H1 (cell line): ENCODE measurements around the gene DNAJC17. TPM values are rescaled to one million over a fixed set of nuclear protein-coding genes. Genes with fewer than 3 reads are reported as not detected.

ENCODE experiments used
- SP1 ChIP-seq: IDR thresholded peaks from 2 replicates; pipeline ENCODE4 v1.6.1; 2011; ENCODE audit warnings: low read depth, low read length
- polyA plus RNA-seq, 7 experiments: library from polyadenylated mRNA; depleted of rRNA in 3 of 7; stranded (reverse) in 5 of 7; unstranded in 2 of 7; fragments of >200 nt in 5 of 7; fragments of 200-250 nt in 2 of 7; gene quantifications; 1 replicate in 5 of 7; 2 replicates in 1 of 7; 4 replicates in 1 of 7; pipeline versions ENCODE4 v1.2.1 to v1.2.3, GENCODE V29; 2011 to 2013; ENCODE audit warnings: missing spikeins in 2 of 7, mixed read lengths in 2 of 7
- total RNA-seq: library from RNA; stranded (reverse); fragmentation: NEBNext Ultra II Directional; extraction: Animal tissue kit (Norgen Biotek cat#: 25700); gene quantifications from 2 replicates; pipeline ENCODE4 v1.2.1, GENCODE V29; 2021

DNAJC17 gene
- total and polyA plus RNA-seq, 2 of the 8 experiments (the other 6 are each of a cell fraction or from before 2014, with no cell fraction given): 39.5 to 45.4 TPM

- no peak for TF ChIP-seq SP1
- TF ChIP-seq, all 59 proteins: peak for 0
These were observed 4.2 kb downstream of the DNAJC17 start (continued) for GRCh38 chr15:40803076-40803475.
